KOPT-K1 (cell line): ENCODE data around the gene CNPY2.
A peak's percentile ranks its signal among the peaks of the same experiment; 100 is the strongest.
"Not testable (repeated sequence)": the region's sequence is repeated elsewhere in the genome, so short reads cannot be mapped to it uniquely, and the experiment has no call there.

ENCODE experiments used
- H3K27ac ChIP-seq: fragments of 200-600 bp; sonication (generic); 2 replicates; pipeline ENCODE4 v1.5.1; 2016; ENCODE audit warnings: antibody characterized with exemption, mild to moderate bottlenecking, low read depth, low read length; ENCODE audit not compliant: poor library complexity, severe bottlenecking
- H3K36me3 ChIP-seq: fragments of 200-600 bp; sonication (generic); 2 replicates; pipeline ENCODE4 v1.5.1; 2017; ENCODE audit warnings: antibody characterized with exemption, mild to moderate bottlenecking, low read length, moderate library complexity; ENCODE audit not compliant: insufficient read depth
- H3K9me3 ChIP-seq: fragments of 200-600 bp; sonication (generic); 2 replicates; pipeline ENCODE4 v1.5.1; 2017; ENCODE audit warnings: antibody characterized with exemption, low read length, mild to moderate bottlenecking; ENCODE audit not compliant: insufficient read depth, poor library complexity, severe bottlenecking

The CNPY2 gene

GRCh38 chr12:56288705-56289387 lies 26.9 kb downstream of the CNPY2 start:
- no peak overlapping the region for H3K27ac ChIP-seq
- H3K36me3 ChIP-seq: peaks cover 92% of the 10 kb centered on the region
- no peaks in the 10 kb centered on the region for H3K9me3 ChIP-seq

GRCh38 chr12:56286044-56286830 lies 29.6 kb downstream of the CNPY2 start:
- no peaks in the 10 kb centered on the region for H3K9me3 ChIP-seq
- H3K27ac ChIP-seq: no peak overlapping the region
- H3K36me3 ChIP-seq: peaks cover 97% of the 10 kb centered on the region

- H3K36me3 ChIP-seq: peaks cover 98% of the 10 kb centered on the region
- H3K9me3 ChIP-seq, H3K27ac ChIP-seq: not testable (repeated sequence)
Observed at GRCh38 chr12:56284263-56284662, 31.5 kb downstream of the CNPY2 start.

GRCh38 chr12:56282579-56282978 lies 33.2 kb downstream of the CNPY2 start:
- H3K27ac ChIP-seq: no peak overlapping the region
- H3K9me3 ChIP-seq: no peaks in the 10 kb centered on the region
- H3K36me3 ChIP-seq: peaks cover 99% of the 10 kb centered on the region

GRCh38 chr12:56282030-56282429 lies 33.8 kb downstream of the CNPY2 start:
- Histone ChIP-seq H3K27ac (no peak overlapping the region), H3K9me3 (no peaks in the 10 kb centered on the region), H3K36me3 (peaks cover 98% of the 10 kb centered on the region)

GRCh38 chr12:56280849-56281248 lies 34.9 kb downstream of the CNPY2 start:
- no peaks in the 10 kb centered on the region for H3K9me3 ChIP-seq
- no peak overlapping the region for H3K27ac ChIP-seq
- peaks cover 98% of the 10 kb centered on the region for H3K36me3 ChIP-seq

GRCh38 chr12:56278905-56279304 lies 36.9 kb downstream of the CNPY2 start:
- H3K36me3 ChIP-seq: peaks cover 98% of the 10 kb centered on the region
- no peaks in the 10 kb centered on the region for H3K9me3 ChIP-seq
- no peak overlapping the region for H3K27ac ChIP-seq

- H3K36me3 ChIP-seq: peaks cover 98% of the 10 kb centered on the region
- H3K27ac ChIP-seq: no peak overlapping the region
- no peaks in the 10 kb centered on the region for H3K9me3 ChIP-seq
Observed at GRCh38 chr12:56274299-56274698, 41.5 kb downstream of the CNPY2 start.

GRCh38 chr12:56272468-56272867 lies 43.3 kb downstream of the CNPY2 start:
- not testable (repeated sequence) for H3K9me3 ChIP-seq, H3K27ac ChIP-seq
- H3K36me3 ChIP-seq: peaks cover 87% of the 10 kb centered on the region

GRCh38 chr12:56271031-56271430 lies 44.8 kb downstream of the CNPY2 start:
- no peak overlapping the region for H3K27ac ChIP-seq
- H3K36me3 ChIP-seq: peaks cover 74% of the 10 kb centered on the region
- no peaks in the 10 kb centered on the region for H3K9me3 ChIP-seq

GRCh38 chr12:56267443-56268071 lies 48.2 kb downstream of the CNPY2 start:
- Histone ChIP-seq H3K36me3 (peaks cover 41% of the 10 kb centered on the region), H3K9me3 (no peaks in the 10 kb centered on the region), H3K27ac (peak overlapping the region; percentile 66)

- H3K9me3 ChIP-seq: no peaks in the 10 kb centered on the region
- H3K36me3 ChIP-seq: peaks cover 34% of the 10 kb centered on the region
- peak within 1 kb of the TSS; percentile 66 for H3K27ac ChIP-seq
Observed at GRCh38 chr12:56266693-56267442, 48.9 kb downstream of the CNPY2 start, which contains the start of gene COQ10A. COQ10A (plus strand) TSS chr12:56266942; CDS start chr12:56267119, 177 bp downstream.

GRCh38 chr12:56266068-56266692 lies 49.6 kb downstream of the CNPY2 start:
- peak overlapping the region; percentile 66 for H3K27ac ChIP-seq
- H3K9me3 ChIP-seq: not testable (repeated sequence)
- H3K36me3 ChIP-seq: peaks cover 27% of the 10 kb centered on the region

GRCh38 chr12:56262955-56263354 lies 52.8 kb downstream of the CNPY2 start:
- not testable (repeated sequence) for H3K27ac ChIP-seq, H3K36me3 ChIP-seq

More at GRCh38 chr12:56262955-56263354, 52.8 kb downstream of the CNPY2 start:
- not testable (repeated sequence) for H3K9me3 ChIP-seq
